HG02938 (cell line): ENCODE results near the gene CTPS2.
"Not testable (repeated sequence)": the region's sequence is repeated elsewhere in the genome, so short reads cannot be mapped to it uniquely, and the experiment has no call there.

Source experiments
- ATAC-seq: cut with Tn5 transposase; IDR thresholded peaks from one replicate; pipeline ENCODE4 v1.9.1; 2021; ENCODE audit warnings: mild to moderate bottlenecking, moderate library complexity; ENCODE audit not compliant: unreplicated experiment

CTPS2 gene

DNA sequence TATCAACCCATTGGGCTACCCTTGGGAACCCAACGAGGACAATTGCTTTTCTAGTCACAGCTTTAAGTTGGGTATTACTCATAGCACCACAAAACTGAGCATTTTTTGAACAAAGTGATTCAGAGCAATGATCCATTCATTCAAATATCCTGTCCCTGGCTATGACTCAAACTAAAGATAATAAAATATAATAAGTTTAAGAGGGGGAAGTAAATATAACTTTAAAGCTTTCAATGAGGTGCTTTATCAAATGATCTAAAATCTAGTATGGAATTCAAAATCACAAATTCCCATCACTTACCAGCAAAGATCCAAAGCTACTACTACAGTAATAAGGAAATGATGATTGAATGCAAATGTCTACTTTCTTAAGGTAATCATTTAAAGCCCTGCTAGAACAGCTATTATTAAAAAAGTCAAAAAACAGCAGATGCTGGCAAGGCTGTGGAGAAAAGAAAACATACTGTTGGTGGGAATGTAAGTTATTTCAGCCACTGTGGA lies 102.3 kb downstream of the CTPS2 start:
- no peak for ATAC-seq

DNA sequence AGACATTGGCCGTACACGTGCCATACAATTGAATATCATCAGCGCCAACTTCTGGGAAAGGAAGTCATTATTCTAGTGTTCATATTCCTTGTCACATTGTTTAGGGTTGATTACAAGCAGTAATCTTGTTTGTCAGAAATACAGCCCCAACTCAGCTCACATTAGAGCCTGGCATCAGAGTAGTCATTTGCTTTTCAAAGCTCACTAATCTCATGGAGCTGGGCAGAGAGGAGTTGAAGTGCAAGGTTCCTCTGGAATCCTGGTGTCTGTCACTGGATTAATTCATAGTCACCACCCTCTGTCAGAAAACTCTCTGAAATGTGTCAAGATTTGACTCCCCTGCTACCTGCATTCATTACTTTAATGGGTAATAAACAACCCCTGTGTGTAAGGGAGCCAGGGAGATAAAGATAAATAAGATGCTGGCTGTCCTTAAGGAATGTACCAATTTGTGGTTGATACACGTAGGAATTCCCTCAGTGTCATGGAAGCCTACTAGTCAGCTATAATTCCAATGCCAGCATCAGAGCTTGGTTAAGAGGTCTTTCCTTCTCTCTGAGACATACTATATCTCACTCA lies 106.2 kb downstream of the CTPS2 start:
- ATAC-seq = no peak

DNA sequence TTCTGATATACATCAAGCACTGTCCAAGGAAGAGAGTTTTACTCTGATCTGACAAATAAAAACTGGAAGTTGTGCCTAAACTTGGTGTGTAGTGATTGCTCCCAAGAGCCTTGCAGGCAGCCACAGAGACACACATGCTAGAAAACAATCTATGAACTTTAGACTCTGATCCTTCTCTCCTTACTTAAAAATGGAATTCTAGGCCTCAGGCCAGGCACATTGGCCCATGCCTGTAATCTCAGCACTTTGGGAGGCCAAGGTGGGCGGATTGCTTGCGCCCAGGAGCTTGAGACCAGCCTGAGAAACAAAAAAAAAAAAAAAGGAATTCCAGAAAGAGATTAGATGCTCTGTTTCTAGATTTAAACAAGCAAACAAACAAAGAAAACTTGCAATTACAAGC lies 108.1 kb downstream of the CTPS2 start:
- no peak for ATAC-seq

DNA sequence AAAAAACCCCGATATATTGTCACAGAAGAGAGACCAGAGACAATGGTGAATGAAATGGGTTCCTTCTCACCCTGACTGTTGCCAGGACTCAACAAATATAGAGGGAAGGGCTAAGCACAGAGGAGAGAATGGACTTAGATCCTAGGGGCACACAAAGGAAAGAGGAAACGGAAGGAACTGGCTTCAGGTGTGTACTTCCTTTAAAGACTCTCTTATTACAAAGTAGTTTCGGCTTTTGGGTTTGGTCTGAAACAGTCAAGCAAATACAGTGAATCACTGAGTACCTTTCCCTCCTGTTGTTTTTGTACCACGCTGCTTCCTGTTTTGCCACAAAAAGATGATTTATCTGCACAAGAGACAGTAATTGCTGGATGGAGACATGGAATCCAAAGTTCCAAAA lies 108.6 kb downstream of the CTPS2 start:
- ATAC-seq = no peak

DNA sequence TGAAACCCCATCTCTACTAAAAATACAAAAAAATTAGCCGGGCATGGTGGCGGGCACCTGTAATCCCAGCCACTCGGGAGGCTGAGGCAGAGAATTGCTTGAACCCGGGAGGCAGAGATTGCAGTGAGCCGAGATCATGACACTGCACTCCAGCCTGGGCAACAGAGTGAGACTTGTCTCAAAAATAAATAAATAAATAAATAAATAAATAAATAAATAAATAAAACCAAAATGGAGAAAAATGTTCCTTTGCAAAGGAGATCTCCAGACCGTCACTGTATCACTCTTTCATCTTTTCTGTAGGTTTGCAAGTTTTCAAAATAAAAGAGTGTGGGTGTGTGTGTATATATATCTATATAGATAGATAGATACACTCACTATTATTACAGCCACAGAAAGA lies 109.2 kb downstream of the CTPS2 start:
- ATAC-seq = not testable (repeated sequence)

DNA sequence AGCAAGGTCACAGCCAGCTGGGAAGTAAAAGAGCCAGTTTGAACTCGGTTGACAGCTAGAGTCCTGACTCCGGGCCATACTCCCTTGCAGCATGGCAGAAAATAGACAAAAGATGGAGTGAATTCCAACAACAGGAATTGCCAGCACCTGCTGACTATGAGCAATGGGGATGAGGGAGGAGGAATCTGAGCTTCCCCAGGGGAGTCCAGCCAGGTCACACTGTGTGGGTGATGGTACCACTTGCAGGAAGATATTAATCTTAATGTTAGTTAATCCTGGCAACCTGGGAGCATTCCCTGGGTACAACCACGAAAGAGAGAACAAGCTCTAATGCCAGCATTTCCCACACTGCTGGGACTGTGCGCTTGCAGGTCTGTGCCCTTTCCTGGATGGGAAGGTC lies 110.6 kb downstream of the CTPS2 start:
- ATAC-seq = no peak

DNA sequence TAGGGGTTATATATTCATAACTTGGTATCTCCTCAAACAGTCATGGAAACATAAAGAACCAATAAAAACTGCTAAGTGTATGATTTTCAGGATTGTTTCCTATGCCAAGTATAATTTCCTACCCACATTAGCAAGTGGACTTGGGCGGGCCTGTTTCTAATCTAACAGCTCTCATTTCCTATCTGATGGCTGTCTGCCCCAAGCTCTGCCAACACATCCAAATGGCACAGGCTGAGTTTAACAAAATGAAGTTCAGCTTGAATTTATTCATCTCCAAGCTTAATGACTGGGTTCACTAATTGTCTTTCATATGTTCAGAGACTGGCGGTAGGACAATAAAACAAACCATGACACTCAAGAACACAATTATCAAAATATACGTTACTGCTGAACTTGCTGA lies 118.0 kb downstream of the CTPS2 start:
- no peak for ATAC-seq

DNA sequence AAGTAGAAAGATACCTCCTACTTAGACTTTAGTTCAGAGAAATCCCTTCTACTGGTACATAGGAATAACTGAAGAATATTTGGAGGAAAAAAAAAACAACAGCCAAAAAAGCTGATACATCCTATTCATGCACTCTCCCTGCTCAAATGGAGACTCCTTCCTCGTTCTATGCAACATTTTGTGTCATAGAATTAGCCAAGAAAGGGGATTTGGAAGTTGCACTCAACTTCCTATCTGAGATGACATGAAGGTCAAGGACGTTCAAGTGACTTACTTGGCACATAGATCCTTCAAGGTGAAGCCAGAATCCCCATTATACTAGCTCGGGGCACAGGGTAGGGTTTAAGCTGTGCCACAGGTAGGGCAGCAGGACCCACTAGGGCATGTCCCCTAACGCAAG lies 118.7 kb downstream of the CTPS2 start:
- no peak for ATAC-seq

DNA sequence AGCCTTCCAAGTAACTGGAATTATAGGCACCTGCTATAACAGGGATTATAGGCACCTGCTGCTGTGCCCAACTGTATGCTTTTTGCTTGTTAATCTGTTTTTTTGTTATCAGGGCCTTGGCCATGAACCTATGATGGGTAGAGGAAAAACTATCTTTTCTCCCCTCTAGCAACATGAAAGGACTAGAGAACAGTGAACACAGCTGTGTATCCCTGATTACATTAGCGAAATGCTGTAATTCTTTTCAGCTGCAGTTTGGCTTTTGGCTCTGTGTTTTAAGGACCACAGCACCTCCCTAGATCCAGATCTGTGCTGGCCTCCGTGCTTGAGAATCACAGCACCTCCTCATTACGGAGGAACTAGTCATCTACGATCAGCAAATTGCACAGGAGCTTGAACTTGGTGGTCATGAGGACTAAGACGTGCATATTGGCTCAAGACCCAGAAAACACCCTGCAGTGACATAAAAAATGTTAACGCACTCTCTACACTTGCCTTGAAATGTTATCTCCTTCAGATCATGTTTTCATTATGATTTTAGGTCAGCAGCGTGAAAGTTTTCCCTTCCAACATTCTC lies 120.2 kb downstream of the CTPS2 start:
- ATAC-seq = no peak

DNA sequence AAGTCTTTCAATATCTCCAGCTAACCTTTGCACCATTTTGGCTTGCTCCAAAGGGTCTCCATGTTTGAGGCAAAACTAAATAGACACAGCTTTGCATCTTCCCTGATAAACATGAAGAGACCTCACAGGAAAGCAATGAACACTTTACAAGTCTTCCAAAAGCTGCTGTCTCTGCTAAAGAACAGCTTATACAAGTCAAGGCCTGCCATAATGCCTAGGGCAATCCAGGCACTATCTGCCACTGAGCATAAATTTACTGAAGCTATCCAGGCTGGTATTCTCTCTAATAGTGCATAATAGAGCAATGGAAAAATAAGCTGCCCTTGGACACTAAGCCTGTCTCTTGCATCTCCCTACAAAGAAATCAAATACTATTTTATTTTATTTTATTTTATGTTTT lies 122.6 kb downstream of the CTPS2 start:
- ATAC-seq = no peak

DNA sequence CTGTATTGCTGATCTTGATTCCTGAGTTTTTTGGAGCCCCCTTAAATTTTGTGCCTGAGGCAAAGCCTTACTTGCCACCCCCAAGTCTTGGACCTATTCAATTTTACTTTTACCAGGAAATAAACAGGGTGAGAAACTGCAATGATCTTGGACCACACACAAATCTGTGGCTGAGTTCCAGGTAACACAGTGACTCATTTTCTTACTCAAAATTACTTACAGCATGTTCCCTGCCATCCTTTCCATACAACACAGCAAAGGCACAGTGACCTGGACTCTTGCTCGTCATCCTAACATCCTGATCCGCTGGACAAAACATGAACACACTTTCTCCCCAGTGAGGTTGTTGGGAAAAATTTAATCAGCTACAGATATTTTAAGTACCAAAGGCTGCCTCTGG lies 123.3 kb downstream of the CTPS2 start:
- no peak for ATAC-seq

DNA sequence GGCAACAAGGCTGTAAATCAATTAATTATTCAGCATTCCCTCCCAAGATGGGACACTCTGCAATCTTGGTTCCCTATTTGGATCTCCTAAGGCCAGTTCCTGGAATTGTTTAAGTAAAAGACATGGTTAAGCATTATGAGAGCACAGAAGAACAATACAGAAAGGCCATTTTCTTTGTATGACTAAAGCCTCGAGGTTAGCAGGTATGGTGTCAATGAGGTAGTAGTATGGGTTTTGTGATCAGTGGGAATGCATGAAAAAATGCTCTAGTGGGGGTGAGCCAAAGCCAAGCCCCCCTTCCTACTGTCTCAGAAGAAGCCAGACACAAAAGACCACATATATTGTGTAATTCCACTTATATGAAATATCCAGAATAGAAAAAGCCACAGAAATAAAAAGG lies 124.2 kb downstream of the CTPS2 start:
- ATAC-seq = no peak

DNA sequence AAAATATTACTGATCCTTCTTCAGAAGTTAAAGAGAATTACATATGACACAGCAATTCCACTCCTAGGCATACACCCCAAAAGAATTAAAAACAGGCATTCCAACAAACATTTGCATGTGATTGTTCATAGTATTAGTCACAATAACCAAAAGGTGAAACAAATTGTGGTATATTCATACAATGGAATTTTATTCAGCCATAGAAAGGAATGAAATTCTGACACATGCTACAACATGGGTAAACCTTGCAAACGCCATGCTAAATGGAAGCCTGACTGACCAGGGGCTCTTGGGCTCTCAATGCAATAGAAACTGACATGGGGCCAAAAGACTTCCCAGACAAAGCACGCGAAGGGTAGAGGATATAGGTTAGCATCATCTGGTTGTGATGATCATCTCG lies 124.6 kb downstream of the CTPS2 start:
- ATAC-seq = no peak

DNA sequence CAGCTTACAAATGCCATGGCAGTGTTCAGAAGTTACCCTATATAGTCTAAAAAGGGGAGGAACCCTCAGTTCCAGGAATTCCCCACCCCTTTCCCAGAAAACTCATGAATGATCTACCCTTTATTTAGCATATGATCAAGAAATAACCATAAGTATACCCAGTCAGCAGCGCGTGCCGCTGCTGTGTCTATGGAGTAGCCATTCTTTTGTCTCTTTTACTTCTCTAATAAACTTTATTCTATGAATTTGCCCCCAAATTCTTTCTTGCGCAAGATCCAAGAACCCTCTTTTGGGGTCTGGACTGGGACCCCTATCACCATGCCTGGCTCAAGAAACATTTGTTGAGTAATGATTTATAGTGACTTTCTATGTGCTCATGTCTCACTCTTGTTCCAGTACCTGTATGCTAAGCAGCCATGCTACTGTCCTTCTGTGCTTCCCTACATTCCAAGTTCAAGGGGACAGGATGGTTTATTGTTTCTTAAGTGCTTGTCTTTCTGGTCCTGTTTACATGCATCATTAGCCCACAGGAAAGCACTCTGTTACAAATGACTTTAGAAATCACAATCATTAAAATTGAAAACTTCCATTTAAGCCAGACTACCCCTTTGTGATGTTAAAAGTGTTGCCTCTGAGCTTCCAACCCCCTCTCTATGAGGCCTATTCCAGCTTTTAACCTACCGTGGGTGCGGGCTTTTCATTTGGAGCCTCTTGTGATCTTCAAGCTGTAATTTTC lies 125.9 kb downstream of the CTPS2 start:
- ATAC-seq = no peak

DNA sequence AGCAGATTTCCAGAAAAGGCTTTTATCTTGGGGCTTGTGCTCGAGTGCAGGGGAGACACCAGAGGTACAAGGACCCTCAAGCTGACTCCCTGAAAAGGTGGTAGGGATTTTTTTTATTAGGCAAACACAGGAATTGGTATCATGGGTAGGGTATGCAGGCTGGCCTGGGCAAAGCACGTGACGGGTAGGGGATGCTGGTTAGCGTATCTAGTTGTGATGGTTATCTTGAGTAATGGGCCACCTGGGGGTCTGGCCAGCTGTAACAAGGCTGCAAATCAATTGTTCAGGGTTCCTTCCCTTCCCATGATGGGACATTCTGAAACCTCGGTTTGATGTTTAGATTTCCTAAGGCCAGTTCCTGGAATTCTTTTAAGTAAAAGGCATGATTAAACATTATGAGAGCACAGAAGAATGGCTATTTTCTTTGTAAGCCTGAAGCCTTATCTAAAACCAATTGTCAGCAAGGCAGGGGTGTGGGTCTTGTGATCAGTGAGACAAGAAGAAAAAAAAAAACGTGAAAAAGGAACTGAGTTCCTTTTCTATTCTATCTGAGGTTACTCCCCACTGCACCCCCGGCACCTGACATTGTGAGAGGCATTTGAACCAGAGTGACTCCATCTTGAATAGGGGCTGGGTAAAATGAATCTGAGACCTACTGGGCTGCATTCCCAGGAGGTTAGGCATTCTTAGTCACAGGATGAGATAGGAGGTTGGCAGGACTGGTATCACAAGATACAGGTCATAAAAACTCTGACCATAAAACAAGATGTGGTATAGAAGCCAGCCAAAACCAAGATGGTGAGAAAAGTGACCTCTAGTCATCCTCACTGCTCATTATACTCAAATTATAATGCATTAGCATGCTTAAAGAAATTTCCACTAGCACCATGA lies 126.7 kb downstream of the CTPS2 start:
- no peak for ATAC-seq

DNA sequence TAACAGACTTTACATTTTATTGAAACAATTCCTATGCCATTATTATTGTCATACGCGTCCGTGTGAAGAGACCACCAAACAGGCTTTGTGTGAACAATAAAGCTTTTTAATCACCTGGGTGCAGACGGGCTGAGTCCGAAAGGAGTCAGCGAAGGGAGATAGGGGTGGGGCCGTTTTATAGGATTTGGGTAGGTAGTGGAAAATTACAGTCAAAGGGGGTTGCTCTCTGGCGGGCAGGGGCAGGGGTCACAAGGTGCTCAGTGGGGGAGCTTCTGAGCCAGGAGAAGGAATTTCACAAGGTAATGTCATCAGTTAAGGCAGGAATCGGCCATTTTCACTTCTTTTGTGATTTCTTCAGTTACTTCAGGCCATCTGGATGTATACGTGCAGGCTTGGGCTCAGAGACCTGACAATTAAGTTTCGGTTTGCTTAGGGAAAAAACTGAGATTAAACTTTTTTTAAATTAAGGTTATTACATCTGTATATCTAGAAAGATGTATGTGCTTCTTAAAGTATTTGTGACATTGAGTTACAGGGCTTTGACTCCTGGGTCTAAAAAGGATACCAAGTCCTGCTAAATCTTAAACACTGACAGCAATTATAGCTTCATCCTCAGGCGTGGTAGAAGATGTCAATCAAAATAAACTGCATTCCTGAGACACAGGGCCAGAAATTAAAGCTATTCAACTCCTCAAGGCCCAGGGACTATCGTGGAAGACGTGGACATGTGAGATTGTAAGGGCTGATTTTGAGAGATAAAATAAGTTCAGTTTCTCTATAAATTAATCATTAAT lies 132.3 kb downstream of the CTPS2 start:
- ATAC-seq = not testable (repeated sequence)

DNA sequence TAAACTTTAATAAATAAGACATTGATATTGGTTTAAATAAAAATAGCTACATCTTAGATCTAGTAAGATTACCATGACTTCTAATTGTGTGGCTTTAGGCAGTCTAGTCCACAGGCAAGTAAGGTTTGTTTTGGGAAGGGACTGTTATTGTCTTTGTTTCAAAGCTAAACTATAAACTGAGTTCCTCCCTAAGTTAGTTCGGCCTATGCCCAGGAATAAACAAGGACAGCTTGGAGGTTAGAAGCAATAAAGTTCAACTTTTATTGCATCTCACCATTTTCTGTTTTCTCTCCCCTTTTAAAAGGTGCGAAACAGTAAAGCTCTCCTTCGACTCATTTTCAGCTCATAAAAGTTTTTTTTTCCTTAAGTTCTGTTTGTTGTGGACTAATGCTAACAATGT lies 133.0 kb downstream of the CTPS2 start:
- no peak for ATAC-seq

DNA sequence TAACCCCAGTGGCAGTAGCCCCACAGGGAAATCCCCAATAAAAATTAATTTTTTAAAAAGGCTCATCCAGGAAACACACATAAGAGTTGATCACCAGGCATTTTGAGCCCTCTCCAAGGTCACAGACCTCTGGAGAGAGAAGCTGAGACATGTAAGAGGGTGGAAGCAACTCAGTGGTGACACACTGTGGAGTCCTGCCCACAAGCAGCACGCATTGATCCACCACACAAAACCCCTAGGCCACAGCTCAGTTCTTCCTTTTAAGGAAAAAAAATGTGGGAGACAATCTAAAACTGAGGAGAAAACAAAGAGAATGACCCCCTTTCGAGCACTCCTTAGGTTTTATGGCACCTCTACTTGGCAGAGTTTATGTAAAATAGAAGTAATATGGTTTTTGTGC lies 134.3 kb downstream of the CTPS2 start:
- no peak for ATAC-seq

DNA sequence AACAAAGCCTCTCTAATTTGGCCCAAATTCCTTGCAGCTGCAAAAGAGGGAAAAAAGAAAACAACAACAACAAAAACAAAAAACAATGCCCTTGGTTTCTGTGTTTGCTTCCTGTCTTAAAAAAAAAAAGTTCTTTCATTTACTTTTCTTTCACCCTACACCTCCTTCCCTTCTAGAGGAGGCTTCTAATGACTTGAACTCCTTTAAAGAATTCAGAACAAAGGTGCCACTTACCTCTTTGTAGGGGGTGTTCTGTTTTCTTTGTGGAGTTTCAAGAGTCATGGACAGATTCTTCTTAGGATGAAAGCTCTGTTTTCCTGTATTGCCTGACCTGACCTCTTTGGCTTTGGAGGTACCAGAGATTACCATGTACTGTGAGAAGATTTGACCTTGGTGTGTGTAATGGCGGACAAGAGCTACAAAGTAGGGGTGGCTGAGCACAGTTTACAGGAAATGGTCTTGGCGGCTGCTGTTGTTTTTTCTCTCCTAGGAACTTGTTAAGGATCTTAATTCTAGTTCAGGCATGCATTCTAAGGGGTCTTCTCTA lies 134.9 kb downstream of the CTPS2 start:
- ATAC-seq = no peak

DNA sequence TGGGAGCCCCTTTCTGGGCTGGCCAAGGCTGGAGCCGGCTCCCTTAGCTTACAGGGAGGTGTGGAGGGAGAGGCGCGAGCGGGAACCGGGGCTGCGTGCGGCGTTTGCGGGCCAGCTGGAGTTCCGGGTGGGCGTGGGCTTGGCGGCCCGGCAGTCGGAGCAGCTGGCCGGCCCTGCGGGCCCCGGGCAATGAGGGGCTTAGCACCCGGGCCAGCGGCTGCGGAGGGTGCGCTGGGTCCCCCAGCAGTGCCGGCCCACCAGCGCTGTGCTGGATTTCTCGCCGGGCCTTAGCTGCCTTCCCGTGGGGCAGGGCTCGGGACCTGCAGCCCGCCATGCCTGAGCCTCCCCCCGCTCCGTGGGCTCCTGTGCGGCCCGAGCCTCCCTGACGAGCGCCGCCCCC lies 137.1 kb downstream of the CTPS2 start:
- not testable (repeated sequence) for ATAC-seq
